LNCaP clone FGC (cell line): ENCODE results near the gene SGMS1.
"Not testable (repeated sequence)": the region's sequence is repeated elsewhere in the genome, so short reads cannot be mapped to it uniquely, and the experiment has no call there.

ENCODE experiments used
- DNase-seq: peaks from one replicate; pipeline ENCODE4 v3.0.0-alpha.2; 2011; ENCODE audit warnings: low read depth
- H3K4me3 ChIP-seq: 2 replicates; pipeline ENCODE4 v1.5.1; 2011; ENCODE audit warnings: mild to moderate bottlenecking, low read depth, low read length, control low read depth
- CTCF ChIP-seq: IDR thresholded peaks from 2 replicates; pipeline ENCODE4 v1.5.1; 2012; ENCODE audit warnings: mild to moderate bottlenecking; ENCODE audit not compliant: control insufficient read depth, insufficient read depth; ENCODE audit errors: extremely low read depth

Gene SGMS1

DNA sequence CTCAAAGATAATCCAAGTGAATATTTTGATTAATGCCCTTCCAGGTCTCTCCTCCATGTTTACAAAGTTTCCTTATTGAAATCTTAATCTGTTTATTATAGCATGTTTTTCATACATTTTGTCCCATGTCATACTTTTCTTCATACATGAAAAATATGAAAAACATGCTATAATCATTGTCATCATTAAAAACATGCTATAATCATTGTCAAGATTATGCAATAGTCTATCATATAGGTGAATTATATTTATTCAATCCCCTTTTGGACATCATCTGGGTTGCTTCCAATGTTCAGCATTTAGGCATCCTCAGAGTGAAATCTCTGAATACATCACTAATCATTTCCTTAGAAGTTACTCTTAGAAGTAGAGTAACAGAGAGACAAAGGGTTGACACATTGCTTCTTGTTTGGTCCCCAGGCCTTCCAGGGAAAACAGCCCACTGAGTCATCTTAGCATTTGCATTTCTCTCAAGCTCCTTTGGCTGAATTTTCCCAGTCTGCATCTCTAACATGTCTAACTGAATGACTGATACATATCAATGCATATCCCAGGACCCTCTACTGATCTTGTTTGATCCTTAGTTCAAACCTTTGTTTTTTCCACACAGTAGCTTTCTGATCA is 87.0 kb downstream of the SGMS1 start:
- no peak for DNase-seq
- H3K4me3 ChIP-seq: no peak overlapping the region
- no peak for TF ChIP-seq CTCF

DNA sequence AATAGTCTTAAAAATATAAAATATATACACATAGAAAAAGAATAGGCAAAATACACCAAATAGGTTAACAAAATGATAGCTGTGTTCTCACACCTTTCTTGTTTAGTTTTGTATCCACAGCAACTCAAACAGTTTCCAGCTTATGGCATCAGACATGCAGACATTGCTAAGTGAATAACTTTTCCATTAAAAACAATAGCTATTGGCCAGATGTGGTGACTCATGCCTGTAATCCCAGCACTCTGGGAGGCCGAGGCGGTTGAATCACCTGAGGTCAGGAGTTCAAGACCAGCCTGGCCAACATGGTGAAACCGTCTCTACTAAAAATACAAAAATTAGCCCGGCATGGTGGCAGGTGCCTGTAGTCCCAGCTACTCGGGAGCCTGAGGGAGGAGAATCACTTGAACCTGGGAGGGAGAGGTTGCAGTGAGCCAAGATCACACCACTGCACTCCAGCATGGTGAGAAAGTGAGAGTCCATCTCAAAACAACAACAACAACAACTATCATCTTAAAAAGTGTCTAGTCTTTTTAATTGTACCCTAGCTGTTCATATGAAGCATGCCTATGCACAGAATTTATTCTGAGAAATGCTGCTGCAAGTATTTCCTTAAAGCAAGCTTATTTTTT is 88.9 kb downstream of the SGMS1 start:
- H3K4me3 ChIP-seq, DNase-seq: not testable (repeated sequence)

DNA sequence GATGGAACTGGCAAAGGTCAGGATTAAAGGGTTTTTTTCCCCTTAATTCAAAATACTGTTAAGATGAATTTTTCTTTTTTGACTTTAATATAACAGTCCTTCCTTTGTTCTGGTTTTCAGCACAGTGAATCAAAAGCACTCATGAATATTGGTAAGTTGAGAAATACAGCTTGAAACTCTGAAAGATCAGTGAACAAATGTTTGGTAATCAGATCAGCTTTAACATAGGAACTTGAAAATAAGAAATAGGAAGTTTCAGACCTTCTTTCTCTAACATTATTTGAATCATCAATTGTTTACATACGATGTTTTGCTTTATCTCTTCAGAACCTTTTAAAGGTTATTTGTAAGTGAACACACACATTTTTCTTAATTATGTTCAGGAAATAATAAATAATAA is 90.5 kb downstream of the SGMS1 start:
- H3K4me3 ChIP-seq: no peak overlapping the region
- no peak for DNase-seq
- TF ChIP-seq CTCF: no peak

- DNase-seq: no peak
- H3K4me3 ChIP-seq: no peak overlapping the region
- no peak for TF ChIP-seq CTCF
Observed at GRCh38 chr10:50531388-50532077, 92.2 kb downstream of the SGMS1 start.

- TF ChIP-seq CTCF: no peak
- no peak for DNase-seq
- no peak overlapping the region for H3K4me3 ChIP-seq
Observed at GRCh38 chr10:50529660-50530059, 94.1 kb downstream of the SGMS1 start.

DNA sequence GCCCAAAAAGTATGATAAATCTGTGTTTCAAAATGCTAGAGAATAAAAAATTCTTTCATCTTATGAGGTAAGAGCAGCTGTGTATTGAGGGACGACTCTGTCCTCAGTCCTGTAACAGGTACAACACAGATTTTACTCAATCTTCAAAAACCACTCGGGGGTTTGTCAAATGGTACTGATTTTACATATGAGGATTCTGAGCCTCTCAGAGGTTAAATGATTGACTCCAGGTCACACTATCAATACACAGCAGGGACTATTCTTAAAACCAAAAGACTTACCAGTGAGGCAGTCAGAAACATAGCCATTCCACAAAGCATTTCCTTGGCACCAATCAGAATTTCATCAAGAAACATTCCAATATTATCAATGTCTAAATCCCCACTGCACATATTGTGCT is 95.5 kb downstream of the SGMS1 start:
- no peak for TF ChIP-seq CTCF
- H3K4me3 ChIP-seq: no peak overlapping the region

GRCh38 chr10:50527442-50528043 is 96.2 kb downstream of the SGMS1 start:
- no peak for TF ChIP-seq CTCF
- no peak for DNase-seq
- H3K4me3 ChIP-seq: no peak overlapping the region

More for the DNA sequence above, 95.5 kb downstream of the SGMS1 start:
- no peak for DNase-seq
